ENCODE results near the gene TAC1.

Gene TAC1

GRCh38 chr7:97731736-97732564, at the start of gene TAC1:
Gene TAC1 (plus strand): TSS chr7:97732086. CDS start chr7:97732613, 527 bp downstream.
- H3K4me3 ChIP-seq (ENCODE audit: low read depth, low read length) = no peak within 1 kb of the TSS
- no peak for DNase-seq (ENCODE audit: low read depth)
- TF ChIP-seq, protein P1, sequence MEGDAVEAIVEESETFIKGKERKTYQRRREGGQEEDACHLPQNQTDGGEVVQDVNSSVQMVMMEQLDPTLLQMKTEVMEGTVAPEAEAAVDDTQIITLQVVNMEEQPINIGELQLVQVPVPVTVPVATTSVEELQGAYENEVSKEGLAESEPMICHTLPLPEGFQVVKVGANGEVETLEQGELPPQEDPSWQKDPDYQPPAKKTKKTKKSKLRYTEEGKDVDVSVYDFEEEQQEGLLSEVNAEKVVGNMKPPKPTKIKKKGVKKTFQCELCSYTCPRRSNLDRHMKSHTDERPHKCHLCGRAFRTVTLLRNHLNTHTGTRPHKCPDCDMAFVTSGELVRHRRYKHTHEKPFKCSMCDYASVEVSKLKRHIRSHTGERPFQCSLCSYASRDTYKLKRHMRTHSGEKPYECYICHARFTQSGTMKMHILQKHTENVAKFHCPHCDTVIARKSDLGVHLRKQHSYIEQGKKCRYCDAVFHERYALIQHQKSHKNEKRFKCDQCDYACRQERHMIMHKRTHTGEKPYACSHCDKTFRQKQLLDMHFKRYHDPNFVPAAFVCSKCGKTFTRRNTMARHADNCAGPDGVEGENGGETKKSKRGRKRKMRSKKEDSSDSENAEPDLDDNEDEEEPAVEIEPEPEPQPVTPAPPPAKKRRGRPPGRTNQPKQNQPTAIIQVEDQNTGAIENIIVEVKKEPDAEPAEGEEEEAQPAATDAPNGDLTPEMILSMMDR (IDR thresholded peaks at IDR 0.05; ENCODE audit: low read depth, low read length, missing control alignments) = no peak

GRCh38 chr7:97685952-97686351, 45.9 kb upstream of the TAC1 start:
- no peak overlapping the region for H3K4me3 ChIP-seq (ENCODE audit: low read depth, low read length)
- DNase-seq (ENCODE audit: low read depth) = no peak
- TF ChIP-seq, protein P1 (IDR thresholded peaks at IDR 0.05; ENCODE audit: low read depth, low read length, missing control alignments) = no peak

DNA sequence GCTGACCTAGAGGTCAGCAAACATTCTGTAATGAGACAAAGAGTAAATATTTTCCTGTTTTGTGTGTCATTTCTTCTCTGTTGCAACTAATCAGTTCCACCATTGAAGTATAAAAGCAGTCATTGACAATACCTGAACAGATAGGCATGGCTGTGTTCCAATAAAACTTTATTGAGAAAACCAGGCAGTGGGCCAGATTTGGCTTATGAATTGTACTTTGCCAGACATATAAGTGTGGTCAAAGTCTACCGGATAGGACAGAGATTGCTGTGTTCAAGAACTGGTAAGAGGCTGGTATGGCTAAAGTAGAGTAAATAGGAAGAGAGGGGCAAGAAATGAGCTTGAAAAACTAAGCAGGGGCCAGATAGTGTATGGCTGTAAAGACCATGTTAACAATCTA, 38.3 kb upstream of the TAC1 start:
- no peak for DNase-seq (ENCODE audit: low read depth)
- no peak overlapping the region for H3K4me3 ChIP-seq (ENCODE audit: low read depth, low read length)
- TF ChIP-seq, protein P1 (IDR thresholded peaks at IDR 0.05; ENCODE audit: low read depth, low read length, missing control alignments) = no peak

- DNase-seq (ENCODE audit: low read depth) = no peak
- H3K4me3 ChIP-seq (ENCODE audit: low read depth, low read length) = no peak overlapping the region
- TF ChIP-seq, protein P1 (IDR thresholded peaks at IDR 0.05; ENCODE audit: low read depth, low read length, missing control alignments) = no peak
Measured at GRCh38 chr7:97694355-97694754, 37.5 kb upstream of the TAC1 start.

DNA sequence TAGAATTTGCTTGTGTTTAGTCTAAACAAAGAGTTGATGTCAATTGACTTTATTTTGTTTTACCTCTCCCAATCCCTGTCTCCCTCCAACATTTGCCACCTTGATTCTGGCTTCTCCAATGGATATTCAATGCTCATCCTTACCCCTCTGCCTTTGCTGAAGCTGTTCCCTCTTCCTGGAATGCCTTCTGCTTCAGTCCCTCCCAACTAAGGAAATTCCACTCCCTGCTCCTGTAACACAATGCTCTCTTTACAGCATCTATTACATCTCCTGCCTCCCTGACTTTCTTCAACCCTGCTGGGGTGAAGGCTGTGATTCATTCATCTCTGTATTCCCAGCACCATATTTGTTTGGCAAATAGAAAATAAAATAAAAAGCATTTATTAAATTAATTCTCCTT, 34.5 kb upstream of the TAC1 start:
- H3K4me3 ChIP-seq (ENCODE audit: low read depth, low read length) = no peak overlapping the region
- DNase-seq (ENCODE audit: low read depth) = no peak
- TF ChIP-seq, protein P1 (IDR thresholded peaks at IDR 0.05; ENCODE audit: low read depth, low read length, missing control alignments) = no peak

- no peak overlapping the region for H3K4me3 ChIP-seq (ENCODE audit: low read depth, low read length)
- no peak for DNase-seq (ENCODE audit: low read depth)
- TF ChIP-seq, protein P1 (IDR thresholded peaks at IDR 0.05; ENCODE audit: low read depth, low read length, missing control alignments) = no peak
Measured at GRCh38 chr7:97722386-97722785, 9.5 kb upstream of the TAC1 start.

Data from GM12864 (cell line).